GM10266 (cell line): ENCODE data around the gene CRYM.

Experiments
- DNase-seq: peaks from one replicate; pipeline ENCODE4 v3.0.0; 2012; ENCODE audit errors: extremely low spot score
- CTCF ChIP-seq: IDR thresholded peaks from 2 replicates; pipeline ENCODE4 v1.5.1; 2012; ENCODE audit warnings: mild to moderate bottlenecking, low read depth; ENCODE audit not compliant: control insufficient read depth, insufficient read depth; ENCODE audit errors: missing control alignments

Gene CRYM

GRCh38 chr16:21222495-21223337 lies 55.4 kb downstream of the CRYM start:
- no peak for DNase-seq
- TF ChIP-seq CTCF = no peak

GRCh38 chr16:21219551-21219950 lies 58.5 kb downstream of the CRYM start:
- no peak for TF ChIP-seq CTCF
- no peak for DNase-seq

- DNase-seq = no peak
- no peak for TF ChIP-seq CTCF
Measured at GRCh38 chr16:21218153-21218552, 59.9 kb downstream of the CRYM start.

- DNase-seq = no peak
- TF ChIP-seq CTCF = no peak
Measured at GRCh38 chr16:21217121-21217520, 61.0 kb downstream of the CRYM start.

- TF ChIP-seq CTCF = no peak
- DNase-seq = no peak
Measured at GRCh38 chr16:21214086-21214485, 64.0 kb downstream of the CRYM start.

- no peak for TF ChIP-seq CTCF
- DNase-seq = no peak
Measured at GRCh38 chr16:21211486-21211885, 66.6 kb downstream of the CRYM start, which contains the start of gene ZP2. ZP2 (minus strand) TSS chr16:21211574; CDS start chr16:21211547, 27 bp downstream.
